HG03045 (cell line): Measurements from ENCODE around the gene DRG2.

Source experiments
- ATAC-seq: cut with Tn5 transposase; IDR thresholded peaks from one replicate; pipeline ENCODE4 v1.9.1; 2021; ENCODE audit warnings: mild to moderate bottlenecking, moderate library complexity; ENCODE audit not compliant: unreplicated experiment

Gene DRG2

DNA sequence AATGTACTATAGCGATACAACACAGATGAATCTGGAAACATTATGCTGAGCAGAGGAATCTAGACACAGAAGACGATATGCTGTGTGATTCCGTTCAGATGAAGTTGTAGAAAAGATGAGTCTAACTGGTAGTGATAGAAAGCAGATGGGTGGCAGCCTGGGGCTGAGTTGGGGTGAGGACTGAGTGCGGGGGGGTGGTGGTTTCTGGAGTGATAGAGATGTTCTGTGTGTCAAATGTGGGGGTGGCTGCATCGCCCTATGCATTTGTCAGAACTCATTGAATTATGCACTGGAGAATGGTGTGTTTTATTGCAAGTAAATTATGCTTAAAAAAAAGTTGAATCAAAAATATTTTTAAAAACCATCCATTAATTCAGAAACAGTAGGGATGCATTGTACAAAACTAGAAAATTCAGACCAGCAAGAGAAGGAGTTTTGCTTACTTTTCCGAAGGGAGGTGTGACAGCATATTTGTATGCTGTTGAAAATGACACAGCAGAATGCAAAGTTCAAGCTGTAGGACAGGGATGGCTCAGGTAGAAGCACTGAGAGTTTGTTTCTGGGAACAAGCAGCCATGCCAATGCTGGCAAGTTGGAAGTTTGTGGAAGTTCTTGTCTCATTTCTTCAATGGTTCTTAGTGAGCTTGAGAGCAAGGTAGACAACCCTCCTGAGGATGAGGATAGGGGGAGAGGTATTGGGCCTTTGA is 13.0 kb upstream of the DRG2 start:
- ATAC-seq = no peak

DNA sequence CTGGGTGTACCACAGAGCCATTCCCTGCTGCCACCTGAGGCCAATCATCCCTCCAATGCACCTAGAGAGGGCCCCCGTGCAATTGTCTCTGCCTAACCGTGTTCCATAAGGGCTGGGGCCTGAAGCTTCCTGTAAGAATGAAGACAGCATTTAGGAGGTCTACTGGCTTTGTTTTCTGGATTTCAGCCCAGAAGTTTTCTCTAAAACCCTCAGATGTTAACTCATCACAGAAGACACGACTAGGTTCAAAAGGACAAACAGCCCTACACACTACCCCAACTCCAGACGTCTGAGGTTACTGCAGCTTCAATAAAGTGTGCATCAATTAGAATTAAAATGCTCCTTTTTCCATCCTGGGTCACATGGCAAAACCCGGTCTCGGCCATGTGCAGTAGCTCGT is 10.8 kb upstream of the DRG2 start:
- no peak for ATAC-seq

DNA sequence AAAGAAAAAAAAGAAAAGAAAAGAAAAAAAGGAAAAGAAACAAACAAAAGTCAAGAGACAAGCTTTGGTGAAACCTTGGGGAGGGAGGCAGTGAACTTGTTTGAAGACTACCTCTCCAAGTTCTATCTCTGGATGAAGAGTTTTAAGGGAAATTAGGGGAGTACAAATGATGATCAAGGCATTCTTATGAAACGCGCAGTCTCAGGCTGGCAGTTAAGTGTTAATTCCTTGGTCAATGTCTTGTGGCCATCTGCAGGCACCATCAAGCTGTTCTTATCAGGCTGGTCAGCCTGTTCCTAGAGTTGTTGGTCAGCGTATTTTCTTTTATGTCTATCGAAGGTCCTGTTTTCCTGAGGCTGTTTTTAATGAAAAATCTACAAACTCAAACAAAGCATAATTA is 8.2 kb upstream of the DRG2 start:
- ATAC-seq = no peak

DNA sequence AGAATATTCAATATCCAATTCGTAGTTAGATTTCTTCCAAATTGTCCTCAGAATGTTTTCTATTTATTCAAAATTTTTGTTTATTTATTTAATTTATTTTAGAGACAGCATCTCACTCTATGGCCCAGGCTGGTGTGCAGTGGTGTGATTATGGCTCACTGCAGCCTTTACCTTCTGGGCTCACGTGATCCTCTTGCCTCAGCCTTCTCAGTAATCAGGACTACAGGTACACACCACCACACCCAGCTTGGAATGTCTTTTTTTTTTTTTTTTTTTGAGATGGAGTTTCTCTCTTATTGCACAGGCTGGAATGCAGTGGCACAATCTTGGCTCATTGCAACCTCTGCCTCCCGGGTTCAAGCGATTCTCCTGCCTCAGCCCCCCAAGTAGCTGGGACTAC is 3.5 kb upstream of the DRG2 start:
- ATAC-seq = no peak

DNA sequence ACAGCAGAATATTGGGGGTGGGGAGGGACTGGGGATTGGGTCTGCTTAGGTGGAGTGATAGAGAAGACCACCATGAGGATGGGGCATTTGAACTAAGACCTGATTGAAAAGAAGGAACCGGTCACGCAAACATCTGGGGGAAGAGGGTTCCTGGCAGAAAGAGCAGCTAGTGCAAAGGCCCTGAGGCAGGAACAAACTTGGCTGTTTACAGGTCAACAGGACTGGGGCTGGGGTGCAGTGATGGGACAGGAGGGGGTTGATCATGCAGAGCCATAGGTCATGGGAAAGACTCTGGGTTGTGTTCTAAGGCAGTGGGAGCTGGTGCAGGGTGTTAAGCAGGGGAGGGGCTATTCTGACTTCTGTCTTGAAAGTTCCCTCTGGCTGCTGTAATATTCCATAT is 1.9 kb downstream of the DRG2 start:
- ATAC-seq = no peak

DNA sequence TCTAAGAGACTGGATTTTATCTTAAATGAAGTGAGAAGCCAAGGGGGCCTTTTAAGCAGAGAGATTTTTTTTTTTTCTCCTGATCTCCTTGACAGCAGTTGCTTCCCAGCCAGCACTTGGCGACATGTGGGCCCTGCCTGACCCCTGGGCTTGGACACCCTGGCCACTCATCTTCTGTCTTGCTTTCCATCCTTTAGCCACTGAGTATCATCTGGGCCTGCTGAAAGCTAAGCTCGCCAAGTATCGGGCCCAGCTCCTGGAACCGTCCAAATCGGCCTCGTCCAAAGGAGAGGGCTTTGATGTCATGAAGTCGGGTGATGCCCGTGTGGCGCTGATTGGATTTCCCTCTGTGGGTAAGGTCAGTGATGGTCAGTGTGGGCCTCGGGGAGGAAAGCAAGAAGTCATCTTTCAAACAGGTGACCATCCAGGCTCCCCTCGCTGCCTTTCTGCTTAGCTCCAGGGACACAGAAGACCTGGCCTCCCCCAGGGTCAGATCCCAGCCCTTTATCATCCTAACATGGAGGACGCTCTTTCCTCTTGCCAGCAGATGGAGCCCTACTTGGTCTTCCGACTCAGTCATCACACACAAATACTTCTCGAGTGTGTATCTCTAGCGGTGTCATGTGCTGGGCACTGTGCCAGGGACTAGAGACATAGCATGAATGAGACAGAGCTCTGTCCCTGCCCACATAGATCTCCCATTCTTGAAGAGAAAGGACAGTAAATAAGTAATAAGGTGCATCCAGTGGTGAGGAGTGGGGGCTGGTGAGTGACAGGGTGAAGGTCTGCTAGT is 6.1 kb downstream of the DRG2 start:
- ATAC-seq = no peak

DNA sequence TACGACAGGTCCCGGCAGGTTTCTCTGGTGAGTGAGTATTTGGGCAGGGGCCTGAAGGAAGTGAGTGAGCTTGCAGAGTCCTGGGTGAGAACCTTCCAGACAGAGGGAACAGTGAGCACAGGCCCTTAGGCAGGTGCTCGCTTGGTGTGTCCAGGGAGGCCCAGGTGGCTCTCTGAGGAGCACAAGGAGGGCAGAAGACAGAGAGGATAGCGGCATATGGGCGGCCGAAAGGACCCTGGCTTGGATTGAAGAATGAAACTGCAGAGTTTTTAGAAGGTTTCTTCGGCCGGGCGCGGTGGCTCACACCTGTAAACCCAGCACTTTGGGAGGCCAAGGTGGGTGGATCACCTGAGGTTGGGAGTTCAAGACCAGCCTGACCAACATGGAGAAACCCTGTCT is 6.7 kb downstream of the DRG2 start:
- ATAC-seq = no peak

DNA sequence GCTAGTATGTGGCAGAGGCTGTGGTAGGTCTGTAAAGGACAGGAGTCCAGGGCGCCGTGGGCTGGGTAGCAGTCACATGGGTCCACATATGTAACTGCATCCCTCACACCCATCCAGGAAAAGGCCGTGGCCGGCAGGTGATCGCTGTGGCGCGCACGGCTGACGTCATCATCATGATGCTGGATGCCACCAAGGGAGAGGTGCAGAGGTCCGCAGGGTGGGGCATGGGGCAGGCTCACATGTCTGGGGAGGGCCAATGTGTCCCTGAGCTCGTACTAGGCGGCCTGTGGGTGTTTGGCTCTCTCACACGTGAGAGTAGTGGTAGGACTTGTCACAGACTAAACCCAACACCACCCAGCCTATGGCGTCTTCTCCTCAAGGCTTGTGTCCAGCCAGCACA is 11.8 kb downstream of the DRG2 start:
- no peak for ATAC-seq

DNA sequence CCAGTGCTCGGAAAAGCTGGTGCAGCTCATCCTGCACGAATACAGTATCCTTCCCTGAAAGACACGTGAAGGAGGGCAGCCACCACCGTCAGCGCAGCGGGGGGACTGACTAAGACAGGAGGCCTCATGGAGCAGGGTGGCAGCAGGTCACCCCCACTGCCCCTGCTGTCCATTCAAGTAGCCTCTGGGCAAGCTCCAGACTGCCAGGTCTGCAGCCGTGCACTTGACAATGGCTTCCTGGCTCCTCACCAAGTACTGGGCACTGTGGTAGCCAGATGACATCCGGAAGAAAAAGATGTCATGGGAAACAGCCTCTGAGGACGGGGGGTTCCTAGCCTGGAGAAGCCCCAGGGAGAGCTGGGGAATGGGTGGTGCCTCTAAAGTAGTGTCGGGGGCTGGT is 12.9 kb downstream of the DRG2 start:
- no peak for ATAC-seq

DNA sequence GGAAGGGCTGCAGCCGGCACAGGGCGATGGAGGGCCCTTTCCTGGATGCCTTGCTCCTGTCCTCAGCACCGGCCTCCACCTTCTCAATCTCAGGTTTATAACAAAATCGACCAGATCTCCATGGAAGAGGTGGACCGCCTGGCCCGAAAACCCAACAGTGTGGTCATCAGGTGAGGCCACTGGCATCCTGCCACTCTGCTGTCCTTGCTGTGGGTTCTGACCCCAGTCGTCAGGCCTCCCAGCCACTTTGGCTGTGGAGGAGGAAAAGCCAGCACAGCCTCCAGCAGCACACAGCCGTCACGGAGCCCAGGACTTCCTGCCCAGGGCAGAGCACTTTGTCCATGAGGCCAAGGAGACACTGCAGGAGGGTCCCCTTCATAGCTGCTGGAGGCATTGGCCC is 14.1 kb downstream of the DRG2 start:
- no peak for ATAC-seq

DNA sequence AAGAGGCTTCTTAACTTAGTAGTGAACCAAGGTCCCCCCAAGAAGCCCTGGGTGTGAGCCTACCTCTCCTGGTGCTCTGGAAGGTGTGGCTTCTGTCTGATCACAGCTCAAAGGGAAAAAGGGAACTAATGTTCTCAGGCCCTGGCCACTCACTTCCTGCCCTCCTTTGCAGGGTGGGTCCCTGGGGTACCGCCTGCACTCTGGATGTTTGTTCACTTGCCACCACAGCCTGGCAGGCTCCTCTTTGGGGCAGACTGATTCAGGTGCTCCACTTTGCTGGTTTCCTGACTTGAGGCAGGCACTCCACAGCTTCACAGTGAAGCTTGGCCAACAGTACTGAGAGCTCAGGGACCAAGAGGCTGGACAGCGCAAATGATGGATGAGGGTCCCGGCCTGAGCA is 14.9 kb downstream of the DRG2 start:
- ATAC-seq = no peak

DNA sequence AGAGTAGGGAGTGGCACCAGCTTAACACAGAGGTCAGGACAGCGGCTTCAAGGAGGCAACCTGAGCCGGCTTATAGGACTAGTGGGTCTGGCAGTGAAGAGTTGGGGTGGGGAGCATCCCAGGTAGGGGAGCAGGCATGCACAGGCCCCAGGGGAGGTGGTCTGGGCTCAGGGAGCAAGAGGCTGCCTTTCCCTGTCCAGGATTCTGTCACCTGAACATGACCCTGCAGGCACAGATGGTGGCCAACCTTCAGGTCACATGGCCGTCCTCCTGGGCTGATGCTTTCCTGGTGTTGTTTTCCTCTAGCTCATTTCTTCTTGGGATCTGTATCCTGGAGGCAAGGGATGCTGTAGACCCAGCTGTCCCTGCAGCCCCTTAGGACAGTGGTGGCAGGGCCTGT is 17.3 kb downstream of the DRG2 start:
- ATAC-seq = no peak

DNA sequence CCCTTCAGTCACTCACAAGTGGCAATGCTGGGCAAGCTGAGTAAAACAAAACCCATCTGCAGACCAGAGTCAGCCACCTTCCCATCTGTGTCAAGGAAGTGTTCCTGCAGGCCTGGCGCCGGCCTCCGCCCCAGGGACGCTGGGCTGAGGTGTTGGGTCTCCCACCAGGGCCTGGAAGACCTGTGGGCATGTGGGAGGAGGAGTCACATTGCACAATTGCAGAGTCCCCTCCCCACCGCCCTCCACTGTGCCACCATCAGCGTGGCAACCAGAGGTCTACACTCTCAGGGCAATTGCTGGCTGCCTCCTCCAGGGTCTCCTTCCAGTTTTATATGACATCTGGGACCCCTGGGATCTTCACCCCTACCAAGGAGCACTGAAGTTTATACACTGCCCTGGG is 17.8 kb downstream of the DRG2 start:
- no peak for ATAC-seq

DNA sequence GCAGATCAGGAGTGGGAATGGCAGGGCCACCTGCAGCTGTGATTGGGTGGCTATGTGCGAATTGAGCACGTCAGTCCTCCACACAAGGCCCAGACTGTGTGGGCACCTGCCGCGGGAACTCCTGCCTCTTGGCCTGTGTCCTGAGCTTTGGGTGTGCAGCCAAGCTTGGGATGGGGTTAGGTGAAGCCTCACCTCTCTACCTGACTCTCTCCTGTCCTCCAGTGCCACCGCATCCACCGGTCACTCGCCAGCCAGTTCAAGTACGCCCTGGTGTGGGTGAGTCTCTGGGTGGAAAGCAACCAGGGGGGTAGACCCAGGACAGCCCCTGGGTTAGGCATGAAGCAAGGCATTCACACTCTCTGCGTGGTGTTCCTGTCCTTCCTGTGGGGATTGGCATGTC is 18.5 kb downstream of the DRG2 start:
- ATAC-seq = no peak

DNA sequence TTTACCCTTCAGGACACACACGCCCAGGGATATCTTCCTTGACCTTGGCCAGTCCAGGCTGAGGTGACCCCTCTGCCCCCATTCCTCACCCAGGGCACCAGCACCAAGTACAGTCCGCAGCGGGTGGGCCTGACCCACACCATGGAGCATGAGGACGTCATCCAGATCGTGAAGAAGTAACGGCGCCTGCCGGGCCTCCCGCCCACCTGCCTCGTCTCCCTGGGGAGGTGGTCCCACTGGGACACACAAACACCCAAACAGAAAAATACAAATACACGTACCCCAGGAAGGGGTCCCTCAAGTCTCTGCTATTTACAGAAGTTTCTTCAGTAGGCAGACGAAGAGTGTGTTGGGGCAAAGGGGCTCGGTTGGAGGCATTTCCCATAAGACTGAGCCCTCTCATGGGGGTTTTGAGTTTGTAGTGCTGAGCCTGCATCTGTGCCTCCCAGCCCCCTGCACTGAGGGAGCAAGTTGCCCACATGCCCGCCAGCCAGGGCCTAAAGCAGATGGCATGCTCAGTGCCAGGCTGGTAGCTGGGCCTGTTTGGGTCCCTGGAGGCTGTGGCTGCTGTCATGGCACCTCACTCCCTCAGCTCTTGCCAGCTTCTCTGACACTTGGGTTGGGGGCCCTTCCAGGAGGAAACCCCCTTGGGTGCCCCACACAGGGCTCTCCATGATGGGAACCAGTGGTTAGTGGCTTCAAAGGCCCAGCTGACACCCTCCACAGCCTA is 19.5 kb downstream of the DRG2 start:
- no peak for ATAC-seq

DNA sequence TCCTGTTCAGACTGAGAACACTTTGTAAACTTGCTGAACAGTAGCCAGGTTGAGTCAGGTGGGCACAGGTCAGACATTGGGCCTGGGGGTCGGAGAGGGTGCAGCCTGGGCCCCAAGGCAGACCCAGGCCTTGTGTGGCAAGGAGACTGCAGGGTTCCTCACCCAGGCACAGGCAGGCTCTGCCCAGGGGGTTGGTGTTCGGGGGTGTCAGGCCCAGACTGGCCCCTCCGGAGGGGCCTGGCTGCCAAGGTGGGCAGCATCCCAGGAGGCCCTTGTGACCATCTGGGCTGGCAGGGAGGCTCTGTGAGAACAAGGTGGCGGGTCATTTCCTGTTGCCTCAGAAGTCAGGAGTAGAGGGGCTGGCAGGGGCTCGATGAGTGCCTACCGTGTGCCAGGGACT is 20.2 kb downstream of the DRG2 start:
- no peak for ATAC-seq

DNA sequence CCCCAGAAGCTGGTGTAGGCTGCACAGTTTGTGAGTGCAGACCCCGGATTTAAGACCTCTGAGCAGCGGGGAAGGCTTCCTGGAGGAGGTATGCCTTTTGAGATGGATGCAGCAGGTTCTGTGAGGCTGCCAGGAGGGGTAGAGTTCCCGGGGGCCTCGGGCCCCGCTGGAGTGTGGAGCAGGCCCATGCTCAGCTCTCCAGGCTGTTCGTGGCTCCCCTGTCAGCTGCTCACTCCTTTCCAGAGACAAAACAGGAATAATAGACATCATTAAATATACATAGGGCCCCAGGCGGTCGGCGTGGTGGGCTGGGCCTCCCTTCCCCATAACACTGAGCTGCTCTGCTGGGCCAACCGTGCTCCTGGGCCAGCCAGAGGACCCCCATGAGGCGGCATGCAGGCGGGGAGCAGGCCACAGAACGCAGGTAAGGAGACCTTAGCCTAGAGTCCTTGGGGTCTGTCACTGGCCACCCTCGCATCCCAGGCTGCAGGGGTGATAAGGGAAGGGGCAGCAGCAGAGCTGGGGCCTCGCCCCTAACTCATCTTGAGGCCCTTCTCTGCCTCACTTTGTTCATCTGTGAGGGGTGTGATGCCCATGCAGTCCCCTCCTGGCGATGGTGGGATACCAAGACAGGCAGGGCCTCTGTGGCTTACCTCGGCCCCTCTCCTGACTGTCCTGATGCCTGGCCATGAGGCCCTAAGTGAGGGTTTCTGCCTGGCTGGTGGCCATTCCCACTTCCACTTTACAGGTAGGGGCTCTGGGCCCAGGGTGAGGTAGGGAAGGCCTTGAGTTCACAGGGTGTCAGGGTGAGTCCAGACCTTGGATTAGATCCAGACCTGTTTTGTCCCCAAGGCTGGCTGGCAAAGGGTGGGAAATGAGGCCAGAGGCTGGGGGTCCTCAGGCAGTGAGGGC is 20.9 kb downstream of the DRG2 start, which contains the start of gene MYO15A:
Gene MYO15A, plus strand, starts transcription at position 356 of the 912 bp plus-strand sequence. CDS start 10,045 bp downstream, outside the sequence.
- no peak for ATAC-seq

DNA sequence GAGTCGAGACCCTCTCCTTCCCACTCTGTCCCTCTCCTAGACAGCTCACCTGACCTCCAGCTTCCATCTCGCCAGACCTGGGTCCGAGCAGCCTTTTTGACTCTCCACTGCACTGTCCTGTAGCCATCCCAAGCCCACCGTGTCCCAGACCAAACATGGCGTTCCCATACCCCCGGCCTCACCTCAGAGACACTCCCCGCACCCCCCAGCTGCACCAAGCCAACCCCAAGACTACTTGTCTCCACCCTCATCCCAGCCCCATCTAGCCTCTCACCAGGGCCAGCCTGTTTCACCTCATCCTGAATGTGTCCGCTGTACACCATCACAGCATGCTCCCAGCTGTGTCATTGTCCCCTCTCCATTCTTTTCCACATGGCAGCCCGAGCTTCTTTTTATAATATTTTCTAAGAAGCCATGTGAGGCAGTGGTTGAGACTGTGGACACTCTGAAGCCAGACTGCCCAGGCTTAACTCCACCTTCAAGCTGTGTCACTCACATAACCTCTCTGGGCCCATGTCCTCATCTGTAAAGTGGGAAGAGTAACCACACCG is 22.3 kb downstream of the DRG2 start:
- ATAC-seq = no peak

DNA sequence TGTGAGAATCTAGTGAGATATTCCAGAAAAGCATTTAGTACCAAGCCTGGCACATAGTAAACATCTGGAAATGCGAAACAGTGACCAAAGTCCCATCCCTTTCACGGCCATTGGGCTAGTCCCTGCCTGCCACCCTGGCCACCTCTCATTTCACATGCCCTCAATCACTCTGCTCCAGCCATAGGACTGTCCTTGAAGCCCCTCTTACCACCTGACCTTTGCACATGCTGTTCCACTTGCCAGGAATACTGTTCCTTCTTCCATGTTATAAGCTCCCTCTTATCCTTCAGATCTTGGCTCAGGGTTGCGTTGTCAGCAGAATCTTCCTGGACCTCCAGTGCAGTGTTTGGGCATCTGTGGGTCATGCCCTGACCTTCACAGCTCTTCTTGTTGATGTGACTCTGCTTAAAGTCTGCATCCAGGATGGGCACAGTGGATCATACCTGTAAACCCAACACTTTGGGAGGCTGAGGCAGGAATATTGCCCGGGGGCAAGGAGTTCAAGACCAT is 22.9 kb downstream of the DRG2 start:
- no peak for ATAC-seq

DNA sequence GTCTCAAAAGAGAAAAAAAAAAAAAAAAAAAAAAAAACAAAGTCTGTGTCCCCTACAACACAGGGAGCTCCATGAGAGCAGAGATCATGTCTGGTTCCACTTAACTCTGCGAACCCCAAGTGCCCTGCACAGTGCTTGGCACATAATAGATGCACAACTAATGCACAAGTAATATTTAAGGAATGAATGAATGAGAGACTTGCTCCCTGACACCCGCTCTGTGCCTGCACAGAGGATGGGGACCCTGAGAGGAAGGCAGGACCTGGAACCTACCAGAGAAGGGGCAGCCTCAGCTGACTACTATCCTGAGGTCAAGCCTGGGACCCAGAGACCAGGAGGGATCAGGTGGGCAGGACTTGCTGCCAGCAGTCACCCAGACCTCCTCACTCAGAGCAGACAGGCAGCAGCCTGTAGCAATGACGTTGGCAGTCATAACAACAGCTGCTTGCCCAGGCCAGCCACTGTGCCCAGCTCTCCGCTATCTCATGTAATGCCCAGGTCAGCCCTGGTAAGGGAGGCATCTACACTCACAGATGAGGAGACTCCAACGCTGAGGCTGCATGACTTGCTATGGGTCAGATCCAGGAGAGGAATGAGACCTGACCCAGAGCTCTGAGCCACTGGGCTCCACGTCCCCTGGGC is 23.7 kb downstream of the DRG2 start:
- no peak for ATAC-seq
